Activated T-helper 2 cell treated with anti-CD3 and anti-CD28 coated beads, Interferon-gamma antibody, Interleukin-2, Interleukin-4, amounts not matched to agents 10 μg/mL and 5 μg/mL and 100 μg/mL, durations not matched to agents 14 hours and 24 hours and 36 hours (primary cell): ENCODE measurements around the gene SLTM. TPM values are rescaled to one million over a fixed set of nuclear protein-coding genes. Genes with fewer than 3 reads are reported as not detected.
"Not testable (repeated sequence)": the region's sequence is repeated elsewhere in the genome, so short reads cannot be mapped to it uniquely, and the experiment has no call there.

Experiments
- DNase-seq: peaks from one replicate; pipeline ENCODE4 v3.0.0; 2021; ENCODE audit warnings: low spot score
- H3K27ac Mint-ChIP-seq: one replicate; pipeline ENCODE4 v1.8.0; 2021; ENCODE audit warnings: mixed read lengths
- H3K27me3 Mint-ChIP-seq: one replicate; pipeline ENCODE4 v1.8.0; 2021; ENCODE audit warnings: low read depth, mixed read lengths
- H3K36me3 Mint-ChIP-seq: one replicate; pipeline ENCODE4 v1.8.0; 2021; ENCODE audit warnings: low read depth, mixed read lengths
- H3K4me1 Mint-ChIP-seq: one replicate; pipeline ENCODE4 v1.8.0; 2021; ENCODE audit warnings: low read depth, mixed read lengths
- H3K4me3 Mint-ChIP-seq: one replicate; pipeline ENCODE4 v1.8.0; 2021; ENCODE audit warnings: low read depth, mild to moderate bottlenecking, moderate library complexity, mixed read lengths
- H3K9me3 Mint-ChIP-seq: one replicate; pipeline ENCODE4 v1.8.0; 2021; ENCODE audit warnings: mixed read lengths
- intact Hi-C: fragments of 100-400 bp; cut with micrococcal nuclease; formaldehyde crosslinking; loops from one replicate; pipeline ENCODE4 v1.15.1; 2023
- total RNA-seq: library from RNA; stranded (reverse); gene quantifications from 2 replicates; pipeline ENCODE4 v1.2.3, GENCODE V29; 2022

SLTM gene
- total RNA-seq, 1 donor from 2014 or later = 108 TPM

DNA sequence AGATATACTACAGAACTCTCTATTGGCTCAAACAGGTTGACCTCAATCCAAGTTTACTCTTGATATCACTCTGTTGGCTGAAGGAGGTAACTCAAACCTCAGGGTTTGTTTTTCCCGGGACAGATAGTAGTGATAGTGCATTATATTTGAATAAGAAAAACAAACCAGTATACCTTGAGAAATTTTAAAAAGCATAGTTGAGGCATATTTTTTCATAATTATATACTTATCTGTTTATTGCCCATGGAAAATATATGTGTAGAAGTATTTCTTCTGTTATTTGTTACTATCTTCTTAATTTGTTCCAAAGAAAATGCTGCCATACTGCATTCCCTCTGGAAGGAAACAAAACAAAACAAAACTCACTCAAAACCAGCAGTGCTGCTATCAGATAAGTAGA, 76.9 kb downstream of the SLTM start:
- H3K27me3 Mint-ChIP-seq, H3K9me3 Mint-ChIP-seq, H3K27ac Mint-ChIP-seq, H3K4me1 Mint-ChIP-seq, intact Hi-C loops, DNase-seq, H3K4me3 Mint-ChIP-seq: not testable (repeated sequence)
- H3K36me3 Mint-ChIP-seq = peaks cover 16% of the 10 kb centered on the region

DNA sequence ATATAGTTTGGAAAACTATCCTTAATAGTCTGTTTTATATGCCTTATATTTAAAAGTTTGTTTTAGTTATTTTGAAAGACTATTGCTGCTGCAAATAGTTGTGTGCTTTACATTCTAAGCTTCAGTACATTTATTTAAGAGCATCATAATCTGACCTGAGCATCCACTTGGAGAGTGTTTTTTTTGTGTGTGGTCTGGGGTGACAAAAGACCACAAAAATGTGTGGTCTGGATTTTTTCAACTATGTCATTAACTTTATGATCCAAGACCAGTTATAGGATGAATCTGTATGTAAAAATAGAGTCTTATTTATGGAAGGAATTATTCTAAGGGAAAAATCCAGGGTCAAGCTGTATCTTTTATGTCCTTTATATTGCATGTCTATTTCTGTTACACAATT, 77.4 kb downstream of the SLTM start:
- Mint-ChIP-seq H3K4me1 (no peaks in the 10 kb centered on the region), H3K4me3 (no peak overlapping the region), H3K36me3 (peaks cover 17% of the 10 kb centered on the region), H3K9me3 (no peaks in the 10 kb centered on the region), H3K27ac (no peak overlapping the region), H3K27me3 (no peaks in the 10 kb centered on the region)
- intact Hi-C loops = no loop called here
- no peak for DNase-seq

DNA sequence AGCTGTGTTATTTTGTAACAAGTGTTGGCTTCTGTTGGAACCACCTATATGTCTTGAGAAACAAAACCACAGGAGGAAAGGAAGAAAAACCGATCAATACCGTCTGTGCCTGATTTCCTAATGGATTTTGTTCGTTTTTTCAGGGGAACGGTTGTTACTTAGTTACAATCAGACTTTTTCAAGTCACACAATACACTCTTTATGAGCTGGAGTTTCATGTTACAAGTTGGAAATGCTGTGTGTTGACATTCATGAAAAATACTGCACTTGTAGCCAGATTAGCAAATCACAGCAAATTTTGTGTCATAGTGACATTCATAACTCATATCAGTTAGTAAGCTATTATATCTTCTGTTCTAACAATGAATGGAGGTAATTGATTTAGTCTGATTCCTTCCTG, 78.9 kb downstream of the SLTM start:
- intact Hi-C loops = no loop called here
- Mint-ChIP-seq H3K4me1 (no peaks in the 10 kb centered on the region), H3K27ac (no peak overlapping the region), H3K27me3 (no peaks in the 10 kb centered on the region), H3K4me3 (no peak overlapping the region), H3K9me3 (no peaks in the 10 kb centered on the region), H3K36me3 (peaks cover 17% of the 10 kb centered on the region)
- DNase-seq = no peak

DNA sequence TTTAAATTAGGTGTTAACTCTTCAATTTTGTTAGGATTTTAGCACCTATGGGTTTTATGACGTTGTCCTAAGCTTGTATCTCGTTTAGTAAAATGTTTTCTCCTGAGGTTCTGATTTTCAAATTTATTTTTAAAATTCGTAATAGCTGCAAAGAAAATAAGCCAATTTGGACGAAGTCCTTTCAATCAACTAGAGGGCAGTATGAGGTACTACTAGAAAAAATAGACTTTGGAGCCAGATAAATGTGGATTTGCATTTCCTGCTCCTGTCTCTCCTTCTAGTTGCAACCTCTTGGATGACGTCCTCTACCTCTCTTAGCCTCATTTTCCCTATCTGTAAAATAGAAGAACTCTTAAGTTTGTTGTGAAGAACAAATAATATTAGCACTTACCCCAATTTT, 81.1 kb downstream of the SLTM start:
- Mint-ChIP-seq H3K9me3 (no peaks in the 10 kb centered on the region), H3K36me3 (peaks cover 27% of the 10 kb centered on the region), H3K27ac (no peak overlapping the region), H3K4me1 (no peaks in the 10 kb centered on the region), H3K27me3 (no peaks in the 10 kb centered on the region), H3K4me3 (no peak overlapping the region)
- no peak for DNase-seq
- intact Hi-C loops = no loop called here

DNA sequence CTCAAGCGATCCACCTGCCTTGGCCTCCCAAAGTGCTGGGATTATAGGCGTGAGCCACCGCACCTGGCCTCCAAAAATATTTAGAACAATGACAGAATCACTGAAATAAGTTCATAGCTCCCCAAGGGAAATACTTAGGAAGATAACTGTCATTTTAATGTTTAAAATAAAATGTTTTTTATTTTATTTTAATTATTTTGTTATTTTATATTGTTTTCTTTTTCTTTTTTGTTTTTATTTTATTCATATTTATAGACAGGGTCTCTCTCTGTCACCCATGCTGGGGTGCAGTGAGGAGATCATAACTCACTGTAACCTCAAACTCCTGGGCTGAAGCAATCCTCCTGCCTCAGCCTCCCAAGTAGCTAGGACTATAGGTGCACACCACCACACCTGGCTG, 82.3 kb downstream of the SLTM start:
- peaks cover 32% of the 10 kb centered on the region for H3K36me3 Mint-ChIP-seq
- DNase-seq, H3K4me1 Mint-ChIP-seq, H3K4me3 Mint-ChIP-seq, H3K27ac Mint-ChIP-seq, H3K27me3 Mint-ChIP-seq, intact Hi-C loops, H3K9me3 Mint-ChIP-seq: not testable (repeated sequence)

DNA sequence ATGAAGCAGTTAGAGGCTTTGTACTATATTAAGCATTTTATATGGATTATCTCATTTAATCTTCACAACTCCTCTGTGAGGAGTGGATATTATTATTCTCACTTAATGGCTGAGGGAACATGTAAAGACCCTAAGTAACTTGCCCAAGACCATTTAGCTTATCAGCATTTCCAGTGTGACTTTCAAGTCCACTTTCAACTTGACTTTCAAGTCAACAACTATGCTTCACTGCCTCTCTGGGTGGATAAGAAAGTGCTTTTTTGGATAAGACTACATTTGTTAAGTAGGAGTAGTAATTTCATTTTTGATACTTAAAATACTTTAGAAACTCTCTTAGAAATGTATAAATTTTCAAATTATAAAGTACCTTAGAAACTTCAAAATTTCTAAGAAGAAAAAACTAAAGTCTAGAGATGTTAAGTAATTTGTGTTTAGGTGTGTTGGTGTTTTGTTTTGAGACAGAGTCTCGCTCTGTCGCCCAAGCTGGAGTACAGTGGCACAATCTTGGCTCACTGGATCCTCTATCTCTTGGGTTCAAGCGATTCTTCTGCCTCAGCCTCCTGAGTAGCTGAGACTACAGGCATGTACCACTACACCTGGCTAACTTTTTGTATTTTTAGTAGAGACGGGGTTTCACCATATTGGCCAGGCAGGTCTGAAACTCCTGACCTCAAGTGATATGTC, 90.6 kb downstream of the SLTM start:
- Mint-ChIP-seq H3K27me3 (no peaks in the 10 kb centered on the region), H3K27ac (no peak overlapping the region)

DNA sequence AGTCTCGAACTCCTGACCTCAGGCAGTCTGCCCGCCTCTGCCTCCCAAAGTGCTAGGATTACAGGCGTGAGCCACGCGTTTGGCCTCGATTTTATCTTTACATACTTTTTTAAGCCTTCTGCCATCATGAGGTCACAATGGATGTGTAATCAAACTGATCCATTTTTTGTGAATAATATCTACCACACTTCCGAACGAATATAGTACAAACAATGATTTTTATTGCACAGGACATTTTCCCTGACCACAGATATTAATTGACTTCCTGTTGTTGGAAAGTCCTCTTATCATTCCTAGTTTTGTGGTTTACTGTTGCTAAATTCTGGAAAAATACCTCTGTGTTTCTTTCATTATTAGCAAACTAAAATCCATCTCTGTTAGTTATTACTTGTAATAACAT, 93.4 kb downstream of the SLTM start:
- Mint-ChIP-seq H3K27ac (no peak overlapping the region), H3K4me3 (no peak overlapping the region), H3K27me3 (no peaks in the 10 kb centered on the region), H3K4me1 (peaks cover 4% of the 10 kb centered on the region), H3K9me3 (no peaks in the 10 kb centered on the region), H3K36me3 (peaks cover 4% of the 10 kb centered on the region)
- intact Hi-C loops = no loop called here
- DNase-seq = no peak

More for the DNA sequence above, 90.6 kb downstream of the SLTM start:
- peaks cover 4% of the 10 kb centered on the region for H3K4me1 Mint-ChIP-seq
- no peak for DNase-seq
- no peaks in the 10 kb centered on the region for H3K9me3 Mint-ChIP-seq
- H3K4me3 Mint-ChIP-seq = no peak overlapping the region
- peaks cover 22% of the 10 kb centered on the region for H3K36me3 Mint-ChIP-seq
- intact Hi-C loops = no loop called here

DNA sequence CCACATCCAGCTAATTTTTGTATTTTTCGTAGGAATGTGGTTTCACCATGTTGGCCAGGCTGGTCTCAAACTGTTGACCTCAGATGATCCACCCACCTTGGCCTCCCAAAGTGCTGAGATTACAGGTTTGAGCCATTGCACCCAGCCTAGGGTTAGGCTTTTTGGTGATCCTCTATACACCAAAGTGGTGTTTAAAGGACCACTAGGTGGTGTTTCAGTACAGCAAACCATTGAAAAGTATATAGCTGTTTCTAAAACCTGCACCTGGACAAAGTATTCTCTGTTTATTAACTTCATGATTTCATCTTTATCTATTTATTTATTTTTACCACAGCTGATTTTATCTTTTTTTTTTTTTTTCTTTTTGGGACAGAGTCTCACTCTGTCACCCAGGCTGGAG, 94.0 kb downstream of the SLTM start:
- H3K36me3 Mint-ChIP-seq = peaks cover 3% of the 10 kb centered on the region
- peaks cover 4% of the 10 kb centered on the region for H3K4me1 Mint-ChIP-seq
- DNase-seq = no peak
- intact Hi-C loops = no loop called here
- H3K27ac Mint-ChIP-seq = no peak overlapping the region
- H3K9me3 Mint-ChIP-seq = no peaks in the 10 kb centered on the region
- H3K27me3 Mint-ChIP-seq = no peaks in the 10 kb centered on the region
- H3K4me3 Mint-ChIP-seq = no peak overlapping the region

DNA sequence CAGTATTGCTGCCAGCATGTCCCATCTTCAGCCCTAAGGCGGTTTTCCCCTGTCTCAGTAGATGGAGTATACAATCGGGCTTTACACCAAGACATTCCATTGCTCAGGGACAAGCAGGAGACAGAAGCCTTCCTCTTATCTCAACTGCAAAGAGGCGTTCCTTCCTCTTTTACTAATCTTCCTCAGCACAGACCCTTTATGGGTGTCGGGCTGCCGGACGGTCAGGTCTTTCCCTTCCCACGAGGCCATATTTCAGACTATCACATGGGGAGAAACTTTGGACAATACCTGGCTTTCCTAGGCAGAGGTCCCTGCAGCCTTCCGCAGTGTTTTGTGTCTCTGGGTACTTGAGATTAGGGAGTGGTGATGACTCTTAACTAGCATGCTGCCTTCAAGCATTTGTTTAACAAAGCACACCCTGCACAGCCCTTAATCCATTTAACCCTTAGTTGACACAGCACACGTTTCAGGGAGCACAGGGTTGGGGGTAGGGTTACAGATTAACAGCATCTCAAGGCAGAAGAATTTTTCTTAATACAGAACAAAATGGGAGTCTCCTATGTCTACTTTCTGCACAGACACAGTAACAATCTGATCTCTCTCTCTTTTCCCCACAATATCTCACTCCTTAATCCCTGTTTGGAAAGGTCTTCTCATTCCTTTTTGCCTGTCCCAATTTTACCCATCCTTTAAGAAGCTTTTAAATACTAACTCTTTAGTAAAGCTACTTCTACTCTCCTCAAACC, 99.6 kb downstream of the SLTM start:
- H3K27me3 Mint-ChIP-seq, H3K27ac Mint-ChIP-seq, H3K4me3 Mint-ChIP-seq, H3K36me3 Mint-ChIP-seq, H3K4me1 Mint-ChIP-seq, DNase-seq, intact Hi-C loops, H3K9me3 Mint-ChIP-seq: not testable (repeated sequence)

DNA sequence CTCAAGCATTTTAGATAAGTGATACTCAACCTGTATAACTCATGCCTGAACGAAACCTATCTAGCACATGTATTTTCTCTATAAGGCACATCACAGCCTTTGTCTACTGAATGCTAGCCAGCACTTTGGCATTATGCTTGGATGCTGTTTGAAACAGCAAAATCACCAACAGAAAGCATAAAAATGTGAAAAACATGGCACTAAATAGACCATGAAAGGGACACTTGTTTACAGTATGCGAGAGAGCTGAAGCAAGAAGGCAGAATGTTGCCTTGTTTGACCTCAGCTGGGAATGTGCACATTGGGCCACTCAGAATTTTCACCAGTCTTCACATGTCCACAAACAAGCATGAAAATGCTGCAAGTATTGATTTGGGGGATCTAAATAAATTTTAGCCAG, 102.9 kb downstream of the SLTM start:
- intact Hi-C loops = no loop called here
- H3K4me1 Mint-ChIP-seq = peaks cover 2% of the 10 kb centered on the region
- H3K27me3 Mint-ChIP-seq = no peaks in the 10 kb centered on the region
- H3K9me3 Mint-ChIP-seq = no peaks in the 10 kb centered on the region
- H3K27ac Mint-ChIP-seq = no peak overlapping the region
- no peak overlapping the region for H3K4me3 Mint-ChIP-seq
- peaks cover 18% of the 10 kb centered on the region for H3K36me3 Mint-ChIP-seq
- no peak for DNase-seq

Other genes with a start within 250 kb of the SLTM start
- gene ADAM10, start 184.0 kb downstream of the SLTM start, total RNA-seq = 136 and 141 TPM in 2 replicates
- 10.7 and 11.6 TPM in 2 replicates for gene MINDY2, start 162.4 kb downstream of the SLTM start, total RNA-seq
- gene RNF111, start 54.0 kb upstream of the SLTM start, total RNA-seq = 36.4 and 36.9 TPM in 2 replicates
- 57.5 and 59.2 TPM in 2 replicates for gene CCNB2, start 171.5 kb upstream of the SLTM start, total RNA-seq